ENCODE measurements around the gene ADGRB3. TPM values are rescaled to one million over a fixed set of nuclear protein-coding genes. Genes with fewer than 3 reads are reported as not detected.

Gene ADGRB3
- total and polyA plus RNA-seq, 7 donors: 0.10 to 0.39 (median 0.21) TPM; not detected in 1

DNA sequence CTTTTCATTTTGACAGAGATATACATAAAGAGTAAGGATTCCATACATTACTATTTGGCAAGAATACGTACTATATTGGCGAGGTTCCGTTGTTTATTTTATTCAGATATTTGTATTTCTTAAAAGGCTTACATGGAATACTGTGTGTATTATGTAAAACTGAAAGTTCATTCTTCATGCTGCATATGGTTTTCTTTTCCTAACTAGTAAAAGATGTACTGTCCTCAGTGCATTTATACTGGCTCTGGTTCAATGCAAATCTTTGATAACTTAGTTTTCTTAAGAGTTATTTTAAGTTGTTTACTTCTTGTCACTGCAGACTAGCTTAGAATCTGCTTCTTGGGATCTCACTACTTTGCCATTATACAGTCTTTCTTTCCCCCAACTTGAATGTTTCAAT is 42.0 kb downstream of the ADGRB3 start:
- WGBS, 3 donors: 73 to 77% (median 77%) methylated on average over 3 of the region's 3 CpGs
- Histone ChIP-seq H3K27ac (no peak overlapping the region), H3K9me3 (no peaks in the 10 kb centered on the region), H3K4me3 (no peak overlapping the region), H3K27me3 (ENCODE audit: insufficient read depth in 3 of 3, low read length in 2 of 3) (peaks cover 0 to 2% (median 0%) of the 10 kb centered on the region in 3 donors), H3K4me1 (no peaks in the 10 kb centered on the region), H3K36me3 (ENCODE audit: insufficient read depth in 1 of 2, low read depth in 1 of 2) (no peaks in the 10 kb centered on the region)
- TF ChIP-seq, protein P1, sequence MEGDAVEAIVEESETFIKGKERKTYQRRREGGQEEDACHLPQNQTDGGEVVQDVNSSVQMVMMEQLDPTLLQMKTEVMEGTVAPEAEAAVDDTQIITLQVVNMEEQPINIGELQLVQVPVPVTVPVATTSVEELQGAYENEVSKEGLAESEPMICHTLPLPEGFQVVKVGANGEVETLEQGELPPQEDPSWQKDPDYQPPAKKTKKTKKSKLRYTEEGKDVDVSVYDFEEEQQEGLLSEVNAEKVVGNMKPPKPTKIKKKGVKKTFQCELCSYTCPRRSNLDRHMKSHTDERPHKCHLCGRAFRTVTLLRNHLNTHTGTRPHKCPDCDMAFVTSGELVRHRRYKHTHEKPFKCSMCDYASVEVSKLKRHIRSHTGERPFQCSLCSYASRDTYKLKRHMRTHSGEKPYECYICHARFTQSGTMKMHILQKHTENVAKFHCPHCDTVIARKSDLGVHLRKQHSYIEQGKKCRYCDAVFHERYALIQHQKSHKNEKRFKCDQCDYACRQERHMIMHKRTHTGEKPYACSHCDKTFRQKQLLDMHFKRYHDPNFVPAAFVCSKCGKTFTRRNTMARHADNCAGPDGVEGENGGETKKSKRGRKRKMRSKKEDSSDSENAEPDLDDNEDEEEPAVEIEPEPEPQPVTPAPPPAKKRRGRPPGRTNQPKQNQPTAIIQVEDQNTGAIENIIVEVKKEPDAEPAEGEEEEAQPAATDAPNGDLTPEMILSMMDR (IDR thresholded peaks at IDR 0.05): no peak
- DNase-seq (no peak), ATAC-seq (no peak)
- intact Hi-C loops (cut with DNase I): no loop called here

DNA sequence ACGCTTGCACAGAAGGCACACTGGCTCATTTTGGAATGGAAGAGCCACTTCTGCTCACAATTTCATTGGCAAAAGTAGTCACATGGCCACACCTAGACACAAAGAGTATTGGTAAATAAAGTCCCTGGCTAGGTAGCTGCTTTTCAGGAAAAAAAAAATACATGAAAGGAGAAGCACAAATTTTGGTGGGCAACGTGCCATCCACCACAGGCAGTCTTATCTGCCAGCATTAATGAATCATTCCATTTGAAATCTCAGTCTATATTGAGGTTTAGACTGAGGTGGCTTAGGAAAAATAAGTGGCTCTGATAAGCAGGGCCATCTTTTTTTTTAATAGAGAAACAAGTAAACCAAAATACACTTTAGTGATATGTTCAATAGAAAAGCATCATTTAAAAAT is 44.3 kb downstream of the ADGRB3 start:
- H3K27ac ChIP-seq: no peak overlapping the region
- H3K9me3 ChIP-seq: no peaks in the 10 kb centered on the region
- H3K4me1 ChIP-seq: no peaks in the 10 kb centered on the region
- intact Hi-C loops (cut with DNase I): no loop called here
- no peak for DNase-seq
- WGBS, 3 donors: 68 to 71% (median 71%) methylated on average over 2 of the region's 2 CpGs
- no peak overlapping the region for H3K4me3 ChIP-seq
- TF ChIP-seq, protein P1 (IDR thresholded peaks at IDR 0.05): no peak
- no peak for ATAC-seq
- no peaks in the 10 kb centered on the region for H3K36me3 ChIP-seq (ENCODE audit: insufficient read depth in 1 of 2, low read depth in 1 of 2)
- peaks cover 0 to 2% (median 0%) of the 10 kb centered on the region in 3 donors for H3K27me3 ChIP-seq (ENCODE audit: insufficient read depth in 3 of 3, low read length in 2 of 3)

DNA sequence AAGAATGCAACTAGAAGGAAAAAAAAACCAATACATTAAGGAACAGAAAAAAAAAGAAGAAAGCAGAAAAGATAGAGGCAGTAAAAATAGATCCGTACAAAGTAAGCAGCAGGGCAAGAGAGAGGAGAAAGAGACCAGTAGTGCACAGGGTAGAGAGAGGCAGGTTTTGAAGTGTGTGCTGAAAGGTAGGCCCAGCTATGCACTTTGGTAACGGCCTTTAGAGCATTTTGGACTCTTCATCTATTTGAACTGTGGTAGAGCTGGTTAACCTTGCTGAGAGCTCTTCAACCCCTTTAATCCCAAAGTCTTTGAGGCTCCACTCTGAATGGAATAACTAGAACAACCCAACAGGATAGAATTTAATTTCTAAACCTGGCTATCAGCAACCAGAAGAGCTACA is 45.2 kb downstream of the ADGRB3 start:
- no peaks in the 10 kb centered on the region for H3K9me3 ChIP-seq
- DNase-seq: no peak
- H3K27me3 ChIP-seq (ENCODE audit: insufficient read depth in 3 of 3, low read length in 2 of 3): no peaks in the 10 kb centered on the region
- H3K36me3 ChIP-seq (ENCODE audit: insufficient read depth in 1 of 2, low read depth in 1 of 2): no peaks in the 10 kb centered on the region
- TF ChIP-seq, protein P1 (IDR thresholded peaks at IDR 0.05): no peak
- H3K4me3 ChIP-seq: no peak overlapping the region
- no peak overlapping the region for H3K27ac ChIP-seq
- WGBS, 3 donors: 84 to 90% (median 89%) methylated on average over 2 of the region's 2 CpGs
- H3K4me1 ChIP-seq: no peaks in the 10 kb centered on the region
- no peak for ATAC-seq
- intact Hi-C loops (cut with DNase I): no loop called here

DNA sequence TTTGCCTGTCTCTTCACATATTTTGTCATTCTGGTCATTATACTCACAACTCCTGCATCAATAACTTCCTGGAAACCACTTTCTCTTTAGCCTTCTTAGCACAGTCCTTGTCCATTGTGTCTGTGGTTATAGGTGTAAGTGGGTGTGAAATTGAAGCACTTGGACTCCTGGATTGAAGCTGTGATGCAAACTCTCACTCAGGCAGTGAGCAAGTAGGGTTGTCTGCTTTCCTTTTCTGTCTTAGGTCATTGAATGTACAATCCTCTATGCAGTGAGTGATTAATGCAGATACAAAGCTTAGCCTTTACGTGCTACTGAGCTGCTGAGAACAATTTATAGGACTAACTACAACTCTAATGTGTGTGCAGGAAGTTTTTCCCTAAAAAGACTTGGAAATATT is 54.8 kb downstream of the ADGRB3 start:
- Histone ChIP-seq H3K4me1 (no peaks in the 10 kb centered on the region), H3K4me3 (no peak overlapping the region), H3K27ac (no peak overlapping the region), H3K27me3 (ENCODE audit: insufficient read depth in 3 of 3, low read length in 2 of 3) (no peaks in the 10 kb centered on the region), H3K9me3 (no peaks in the 10 kb centered on the region), H3K36me3 (ENCODE audit: insufficient read depth in 1 of 2, low read depth in 1 of 2) (no peaks in the 10 kb centered on the region)
- WGBS, 3 donors: 16 to 35% (median 32%) methylated on average over 1 of the region's 1 CpG
- ATAC-seq (no peak), DNase-seq (no peak)
- intact Hi-C loops (cut with DNase I): no loop called here
- TF ChIP-seq, protein P1 (IDR thresholded peaks at IDR 0.05): no peak

DNA sequence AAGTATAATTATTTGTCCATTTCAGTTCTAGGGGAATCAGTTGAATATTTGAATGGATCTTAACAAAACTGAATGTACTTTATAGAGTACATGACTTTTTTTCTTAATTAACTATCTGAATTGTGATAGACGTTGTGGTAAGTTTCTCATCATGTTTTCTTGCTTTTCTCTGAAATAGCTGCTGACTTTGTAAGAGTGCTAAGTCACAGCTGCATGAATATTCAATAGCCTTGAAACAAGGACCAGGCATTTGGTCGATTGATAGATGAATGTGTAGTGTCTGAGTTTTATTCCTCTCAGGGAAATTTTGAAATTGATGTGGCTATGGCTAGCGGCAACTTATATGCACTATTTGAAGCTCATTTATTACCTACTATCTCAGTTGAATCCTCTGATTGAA is 56.0 kb downstream of the ADGRB3 start:
- Histone ChIP-seq H3K4me3 (no peak overlapping the region), H3K27me3 (ENCODE audit: insufficient read depth in 3 of 3, low read length in 2 of 3) (no peaks in the 10 kb centered on the region), H3K36me3 (ENCODE audit: insufficient read depth in 1 of 2, low read depth in 1 of 2) (no peaks in the 10 kb centered on the region), H3K4me1 (no peaks in the 10 kb centered on the region), H3K27ac (no peak overlapping the region), H3K9me3 (no peaks in the 10 kb centered on the region)
- TF ChIP-seq, protein P1 (IDR thresholded peaks at IDR 0.05): no peak
- no peak for ATAC-seq
- WGBS, 3 donors: 41 to 46% (median 41%) methylated on average over 3 of the region's 3 CpGs
- intact Hi-C loops (cut with DNase I): no loop called here
- no peak for DNase-seq

Data from psoas muscle (tissue), 8 donors.